Keratinocyte (primary cell): ENCODE measurements around the gene CUEDC1. TPM values are rescaled to one million over a fixed set of nuclear protein-coding genes. Genes with fewer than 3 reads are reported as not detected.

ENCODE experiments used
- DNase-seq: peaks from one replicate; pipeline ENCODE4 v3.0.0-alpha.2; 2011; ENCODE audit warnings: low read depth, missing footprints, low spot score
- FAIRE-seq: peaks from 2 replicates; lab custom pipeline; 2011; peaks lifted over from hg19 to GRCh38; lab: Jason Lieb, UNC
- H2AFZ ChIP-seq: 2 replicates; pipeline ENCODE4 v1.6.0; 2012; ENCODE audit warnings: low read length, control low read depth, inconsistent platforms; ENCODE audit not compliant: control insufficient read depth
- H3K27ac ChIP-seq: 2 replicates; pipeline ENCODE4 v1.5.1; 2011; ENCODE audit warnings: low read length; ENCODE audit not compliant: control insufficient read depth, insufficient read depth
- H3K27me3 ChIP-seq: 3 replicates; pipeline ENCODE4 v1.6.0; 2011; ENCODE audit warnings: low read length; ENCODE audit not compliant: control insufficient read depth, insufficient read depth; ENCODE audit errors: extremely low read depth
- H3K36me3 ChIP-seq, 2 experiments: 2 replicates in 1 of 2; 3 replicates in 1 of 2; pipeline ENCODE4 v1.5.1; 2011; ENCODE audit warnings: low read length in 2 of 2, mild to moderate bottlenecking in 1 of 2; ENCODE audit not compliant: control insufficient read depth in 2 of 2, insufficient read depth in 2 of 2; ENCODE audit errors: extremely low read depth in 1 of 2
- H3K4me1 ChIP-seq: 3 replicates; pipeline ENCODE4 v1.5.1; 2011; ENCODE audit warnings: low read length; ENCODE audit not compliant: control insufficient read depth, insufficient read depth; ENCODE audit errors: extremely low read depth
- H3K4me2 ChIP-seq: 3 replicates; pipeline ENCODE4 v1.6.0; 2011; ENCODE audit warnings: low read depth, low read length; ENCODE audit not compliant: control insufficient read depth, insufficient read depth; ENCODE audit errors: extremely low read depth
- H3K4me3 ChIP-seq, 3 experiments: fragments of 200-600 bp in 1 of 3; sonication (generic) in 1 of 3; 2 replicates in 2 of 3; 3 replicates in 1 of 3; pipeline ENCODE4 v1.5.1; 2011 to 2016; ENCODE audit warnings: low read length in 3 of 3, mild to moderate bottlenecking in 3 of 3, control low read depth in 2 of 3, inconsistent platforms in 1 of 3, low read depth in 1 of 3, mixed read lengths in 1 of 3, mixed run types in 1 of 3, moderate library complexity in 1 of 3; ENCODE audit not compliant: control insufficient read depth in 2 of 3, insufficient read depth in 2 of 3; ENCODE audit errors: extremely low read depth in 1 of 3
- H3K79me2 ChIP-seq: 2 replicates; pipeline ENCODE4 v1.6.0; 2012; ENCODE audit warnings: low read length; ENCODE audit not compliant: control insufficient read depth, insufficient read depth
- H3K9ac ChIP-seq: 3 replicates; pipeline ENCODE4 v1.6.0; 2011; ENCODE audit warnings: low read length; ENCODE audit not compliant: control insufficient read depth, insufficient read depth; ENCODE audit errors: extremely low read depth
- H3K9me1 ChIP-seq: 3 replicates; pipeline ENCODE4 v1.6.0; 2011; ENCODE audit warnings: low read length; ENCODE audit not compliant: control insufficient read depth, insufficient read depth; ENCODE audit errors: extremely low read depth
- H3K9me3 ChIP-seq: 2 replicates; pipeline ENCODE4 v1.5.1; 2012; ENCODE audit warnings: low read depth, low read length; ENCODE audit not compliant: control insufficient read depth
- H4K20me1 ChIP-seq: 3 replicates; pipeline ENCODE4 v1.6.0; 2011; ENCODE audit warnings: low read length; ENCODE audit not compliant: control insufficient read depth, insufficient read depth; ENCODE audit errors: extremely low read depth
- CTCF ChIP-seq, 3 experiments: IDR thresholded peaks in 1 of 3; conservative IDR thresholded peaks in 1 of 3; optimal IDR thresholded peaks in 1 of 3; 2 replicates in 2 of 3; 3 replicates in 1 of 3; pipeline versions ENCODE3 to v1.5.1; 2011; ENCODE audit warnings: low read length in 3 of 3, mild to moderate bottlenecking in 3 of 3, moderate library complexity in 2 of 3, control low read depth in 1 of 3, inconsistent platforms in 1 of 3; ENCODE audit not compliant: insufficient read depth in 2 of 3; ENCODE audit errors: extremely low read depth in 1 of 3
- EZH2 ChIP-seq: IDR thresholded peaks from one replicate; pipeline ENCODE4 v1.6.1; 2012; ENCODE audit warnings: inconsistent platforms, mild to moderate bottlenecking, low read length, moderate library complexity
- dilution Hi-C: fragments of 300-500 bp; cut with MboI; formaldehyde crosslinking; loops from one replicate; pipeline ENCODE4 v1.7.0; 2020; ENCODE audit warnings: low sequenced_read_pairs; ENCODE audit not compliant: extremely low pct_ligation_motif_present
- polyA plus RNA-seq, 5 experiments: library from polyadenylated mRNA; depleted of rRNA in 3 of 5; stranded (reverse) in 3 of 5; stranded (forward) in 1 of 5; unstranded in 1 of 5; fragments of >200 nt; gene quantifications; 1 replicate in 1 of 5; 2 replicates in 3 of 5; 3 replicates in 1 of 5; pipeline versions ENCODE4 v1.2.1 to v1.2.3, GENCODE V29; 2011 to 2012; ENCODE audit warnings: missing spikeins in 2 of 5, low read depth in 1 of 5, low replicate concordance in 1 of 5

Gene CUEDC1
- polyA plus RNA-seq, 1 donor (not counting 4 experiments of a cell fraction or from before 2014, with no cell fraction given) = 12.9 TPM

GRCh38 chr17:57914273-57915142, 40.7 kb downstream of the CUEDC1 start:
- Histone ChIP-seq H3K27ac (no peak overlapping the region), H3K4me3 (no peak overlapping the region), H3K4me1 (peaks cover 20% of the 10 kb centered on the region), H3K36me3 (peaks cover 4 to 6% of the 10 kb centered on the region in 2 experiments), H3K9me1 (peaks cover 4% of the 10 kb centered on the region), H3K79me2 (no peaks in the 10 kb centered on the region), H3K27me3 (no peaks in the 10 kb centered on the region), H4K20me1 (no peaks in the 10 kb centered on the region), H3K4me2 (no peak overlapping the region), H3K9me3 (no peaks in the 10 kb centered on the region), H2AFZ (no peak overlapping the region), H3K9ac (no peak overlapping the region)
- DNase-seq (no peak), FAIRE-seq (no peak)
- dilution Hi-C loops = no loop called here
- no peak for TF ChIP-seq CTCF (optimal IDR thresholded peaks at IDR 0.05 in 1 of 3, IDR thresholded peaks at IDR 0.05 in 1 of 3, conservative IDR thresholded peaks at IDR 0.05 in 1 of 3; ENCODE audit: extremely low read depth in 1 of 3, insufficient read depth in 2 of 3, low read length in 3 of 3)
- TF ChIP-seq EZH2 = no peak

- Histone ChIP-seq H3K9me1 (peaks cover 4% of the 10 kb centered on the region), H3K9ac (no peak overlapping the region), H3K4me2 (no peak overlapping the region), H3K79me2 (no peaks in the 10 kb centered on the region), H3K4me1 (peaks cover 20% of the 10 kb centered on the region), H3K27me3 (no peaks in the 10 kb centered on the region), H4K20me1 (no peaks in the 10 kb centered on the region), H3K4me3 (no peak overlapping the region), H3K27ac (no peak overlapping the region), H2AFZ (no peak overlapping the region), H3K9me3 (no peaks in the 10 kb centered on the region), H3K36me3 (peaks cover 5 to 6% of the 10 kb centered on the region in 2 experiments)
- FAIRE-seq = no peak
- TF ChIP-seq CTCF (optimal IDR thresholded peaks at IDR 0.05 in 1 of 3, IDR thresholded peaks at IDR 0.05 in 1 of 3, conservative IDR thresholded peaks at IDR 0.05 in 1 of 3; ENCODE audit: extremely low read depth in 1 of 3, insufficient read depth in 2 of 3, low read length in 3 of 3) = no peak
- TF ChIP-seq EZH2 = no peak
- dilution Hi-C loops = no loop called here
- no peak for DNase-seq
These were observed 41.5 kb downstream of the CUEDC1 start for GRCh38 chr17:57913575-57914272.
